HepG2 (cell line): Measurements from ENCODE around the gene ACBD7. TPM values are rescaled to one million over a fixed set of nuclear protein-coding genes. Genes with fewer than 3 reads are reported as not detected.

ENCODE experiments used
- ATAC-seq: fragments of 200-7000 bp; cut with Tn5 transposase; 3 replicates; pipeline ENCODE4 v1.9.1; 2020; ENCODE audit warnings: mild to moderate bottlenecking, moderate library complexity
- BruUV-seq: library from RNA; stranded (reverse); fragments of 400-500 nt; replicated peaks from 2 replicates; lab custom pipeline; 2021; lab: Mats Ljungman, UMichigan
- CTCF ChIA-PET: fragments of 300-600 bp; formaldehyde crosslinking; extraction: SDS; loops from one replicate; lab custom pipeline; 2021; ENCODE audit warnings: low total read pairs, inconsistent platforms, low intra/inter-chr PET ratio; lab: Yijun Ruan, JAX
- POLR2A ChIA-PET: fragments of 350-600 bp; sonication (Branson Sonifier 250); formaldehyde crosslinking; loops from one replicate; lab custom pipeline; 2020; ENCODE audit warnings: antibody characterized with exemption, inconsistent platforms; lab: Yijun Ruan, JAX
- DNase-seq: peaks from one replicate; pipeline ENCODE4 v3.0.0-alpha.2; 2015; ENCODE audit warnings: low spot score
- FAIRE-seq: peaks from 3 replicates; lab custom pipeline; 2011; peaks lifted over from hg19 to GRCh38; lab: Jason Lieb, UNC
- H2AFZ ChIP-seq: one replicate; pipeline ENCODE4 v1.6.1; 2011; ENCODE audit warnings: low read length, inconsistent platforms
- H3K27ac ChIP-seq: fragments of 300-600 bp; 3 replicates; pipeline ENCODE4 v1.8.0; 2011; ENCODE audit warnings: mixed run types, mild to moderate bottlenecking, mixed read lengths, low read length, inconsistent platforms; ENCODE audit not compliant: insufficient read depth; ENCODE audit errors: extremely low read length
- H3K27me3 ChIP-seq, 2 experiments: fragments of 200-600 bp in 1 of 2; 2 replicates in 1 of 2; 3 replicates in 1 of 2; pipeline versions ENCODE4 v1.6.0 to v1.8.0; 2011; ENCODE audit warnings: low read length in 2 of 2, mild to moderate bottlenecking in 2 of 2, moderate library complexity in 2 of 2, inconsistent platforms in 1 of 2; ENCODE audit not compliant: insufficient read depth in 2 of 2, control insufficient read depth in 1 of 2
- H3K36me3 ChIP-seq, 2 experiments: fragments of 200-600 bp in 1 of 2; replicated peaks in 1 of 2; 2 replicates in 1 of 2; 3 replicates in 1 of 2; pipeline versions ENCODE4 v1.5.1 to v1.8.0; 2011; ENCODE audit warnings: low read length in 2 of 2, inconsistent platforms in 1 of 2; ENCODE audit not compliant: insufficient read depth in 2 of 2, control insufficient read depth in 1 of 2
- H3K4me1 ChIP-seq: 2 replicates; pipeline ENCODE4 v1.5.1; 2012; ENCODE audit warnings: low read length, inconsistent platforms; ENCODE audit not compliant: insufficient read depth
- H3K4me2 ChIP-seq: 2 replicates; pipeline ENCODE4 v1.6.0; 2011; ENCODE audit warnings: low read depth, low read length, inconsistent platforms
- H3K4me3 ChIP-seq, 3 experiments: fragments of 200-600 bp in 1 of 3; sonication (generic), shearing (Covaris generic) in 1 of 3; replicated peaks in 1 of 3; 2 replicates each; pipeline ENCODE4 v1.5.1; 2011 to 2016; ENCODE audit warnings: low read length in 3 of 3, inconsistent platforms in 2 of 3, low read depth in 2 of 3, mild to moderate bottlenecking in 2 of 3, control low read depth in 1 of 3, mixed read lengths in 1 of 3; ENCODE audit not compliant: insufficient read depth in 1 of 3
- H3K79me2 ChIP-seq: one replicate; pipeline ENCODE4 v1.6.1; 2011; ENCODE audit warnings: low read length, inconsistent platforms; ENCODE audit not compliant: insufficient read depth
- H3K9ac ChIP-seq: 2 replicates; pipeline ENCODE4 v1.6.0; 2011; ENCODE audit warnings: mild to moderate bottlenecking, low read depth, low read length, inconsistent platforms; ENCODE audit not compliant: insufficient read depth
- H3K9me3 ChIP-seq: 2 replicates; pipeline ENCODE4 v1.5.1; 2012; ENCODE audit warnings: mild to moderate bottlenecking, low read length
- H4K20me1 ChIP-seq: 2 replicates; pipeline ENCODE4 v1.6.0; 2011; ENCODE audit warnings: inconsistent platforms, mild to moderate bottlenecking, low read length, moderate library complexity; ENCODE audit not compliant: insufficient read depth
- JUNB ChIP-seq: sonication (generic); formaldehyde crosslinking; IDR thresholded peaks from 2 replicates; pipeline ENCODE4 v1.8.0; 2022; ENCODE audit warnings: missing genetic modification reagents, mild to moderate bottlenecking, borderline replicate concordance
- MYPOP ChIP-seq: sonication (generic); formaldehyde crosslinking; IDR thresholded peaks from 2 replicates; pipeline ENCODE4 v1.8.1; 2023; ENCODE audit warnings: mild to moderate bottlenecking, moderate library complexity, missing genetic modification reagents
- NAIF1 ChIP-seq: sonication (generic); formaldehyde crosslinking; IDR thresholded peaks from 2 replicates; pipeline ENCODE4 v1.5.0; 2020; ENCODE audit warnings: mild to moderate bottlenecking, missing genetic modification reagents, borderline replicate concordance
- SNAI1 ChIP-seq: sonication (generic); formaldehyde crosslinking; IDR thresholded peaks from 2 replicates; pipeline ENCODE4 v1.5.0; 2020; ENCODE audit warnings: mild to moderate bottlenecking, missing genetic modification reagents, borderline replicate concordance
- SUZ12 ChIP-seq: fragments of 150-350 bp; IDR thresholded peaks from 2 replicates; pipeline ENCODE4 v1.6.1; 2014; ENCODE audit warnings: low read depth, low read length
- ZNF615 ChIP-seq: sonication (generic); formaldehyde crosslinking; IDR thresholded peaks from 2 replicates; pipeline ENCODE4 v1.5.0; 2020; ENCODE audit warnings: mild to moderate bottlenecking, missing genetic modification reagents, borderline replicate concordance
- ZNF766 ChIP-seq: sonication (generic); formaldehyde crosslinking; IDR thresholded peaks from 2 replicates; pipeline ENCODE4 v1.5.0; 2020; ENCODE audit warnings: missing genetic modification reagents, borderline replicate concordance
- WGBS: methylation state at CpG from one replicate; pipeline ENCODE4 v1.1.6; 2017; ENCODE audit warnings: low lambda C conversion rate; 5-methylcytosine and 5-hydroxymethylcytosine counted together
- in situ Hi-C: cut with HindIII; loops from 2 replicates; pipeline ENCODE4 v1.10.0; 2017; ENCODE audit warnings: low pct_unique_long_range_greater_than_20kb; ENCODE audit not compliant: extremely low pct_ligation_motif_present
- intact Hi-C: fragments of 100-400 bp; cut with micrococcal nuclease; formaldehyde crosslinking; loops from one replicate; pipeline ENCODE4 v1.10.0; 2022; ENCODE audit not compliant: unreplicated experiment
- polyA plus RNA-seq, 8 experiments: library from polyadenylated mRNA; depleted of rRNA in 3 of 8; stranded (reverse) in 7 of 8; unstranded in 1 of 8; fragments of >200 nt; fragmentation: Illumina TruSeq in 4 of 8; extraction: Trizol in 4 of 8; gene quantifications; 2 replicates each; pipeline versions ENCODE4 v1.2.1 to v1.2.3, GENCODE V29; 2011 to 2016; ENCODE audit warnings: low read depth in 4 of 8, missing spikeins in 1 of 8, mixed read lengths in 1 of 8; ENCODE audit not compliant: insufficient read depth in 1 of 8
- total RNA-seq, 5 experiments: library from RNA; depleted of rRNA; stranded (reverse); fragments of >200 nt; fragmentation: Illumina TruSeq; extraction: Trizol; gene quantifications; 2 replicates each; pipeline ENCODE4 v1.2.3, GENCODE V29; 2016; ENCODE audit warnings: low read depth in 1 of 5
- TF ChIP-seq, protein P1 (sequence below): sonication (generic); formaldehyde crosslinking; conservative IDR thresholded peaks from 2 replicates; pipeline ENCODE4 v1.5.0; 2020; ENCODE audit warnings: missing genetic modification reagents
- TF ChIP-seq, protein P2 (sequence below): IDR thresholded peaks from 2 replicates; pipeline ENCODE4 v1.6.1; 2012; ENCODE audit warnings: low read depth, low read length, improper control_type of control experiment
- TF ChIP-seq, protein P3 (sequence below): fragments of 450-650 bp; IDR thresholded peaks from 2 replicates; pipeline ENCODE4 v1.6.1; 2017; ENCODE audit warnings: mild to moderate bottlenecking

The ACBD7 gene
- total and polyA plus RNA-seq, 2 of the 13 experiments (the other 11 are each of a cell fraction or from before 2014, with no cell fraction given) = 1.4 to 2.6 TPM

- no peak overlapping the region for H3K27ac ChIP-seq
- intact Hi-C loops = no loop called here
- ATAC-seq (no peak), FAIRE-seq (no peak), DNase-seq (no peak)
- H3K9ac ChIP-seq = no peak overlapping the region
- ChIA-PET CTCF (no interaction called here), POLR2A (no interaction called here)
- no peaks in the 10 kb centered on the region for H3K4me1 ChIP-seq
- no peak overlapping the region for H2AFZ ChIP-seq
- H3K79me2 ChIP-seq = no peaks in the 10 kb centered on the region
- in situ Hi-C loops = no loop called here
- peaks cover 8 to 31% of the 10 kb centered on the region in 2 experiments; a peak in 4 of 5 replicates for H3K36me3 ChIP-seq
- H3K27me3 ChIP-seq = no peaks in the 10 kb centered on the region
- no peak overlapping the region for H3K4me2 ChIP-seq
- WGBS = 94% methylated on average over 1 of the region's 1 CpG
- H3K9me3 ChIP-seq = no peaks in the 10 kb centered on the region
- no peaks in the 10 kb centered on the region for H4K20me1 ChIP-seq
- no TSS peak for BruUV-seq
- H3K4me3 ChIP-seq = no peak overlapping the region
- TF ChIP-seq, protein P1, sequence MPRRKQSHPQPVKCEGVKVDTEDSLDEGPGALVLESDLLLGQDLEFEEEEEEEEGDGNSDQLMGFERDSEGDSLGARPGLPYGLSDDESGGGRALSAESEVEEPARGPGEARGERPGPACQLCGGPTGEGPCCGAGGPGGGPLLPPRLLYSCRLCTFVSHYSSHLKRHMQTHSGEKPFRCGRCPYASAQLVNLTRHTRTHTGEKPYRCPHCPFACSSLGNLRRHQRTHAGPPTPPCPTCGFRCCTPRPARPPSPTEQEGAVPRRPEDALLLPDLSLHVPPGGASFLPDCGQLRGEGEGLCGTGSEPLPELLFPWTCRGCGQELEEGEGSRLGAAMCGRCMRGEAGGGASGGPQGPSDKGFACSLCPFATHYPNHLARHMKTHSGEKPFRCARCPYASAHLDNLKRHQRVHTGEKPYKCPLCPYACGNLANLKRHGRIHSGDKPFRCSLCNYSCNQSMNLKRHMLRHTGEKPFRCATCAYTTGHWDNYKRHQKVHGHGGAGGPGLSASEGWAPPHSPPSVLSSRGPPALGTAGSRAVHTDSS (CRISPR knock-in tag) = no peak
- TF ChIP-seq, protein P2, sequence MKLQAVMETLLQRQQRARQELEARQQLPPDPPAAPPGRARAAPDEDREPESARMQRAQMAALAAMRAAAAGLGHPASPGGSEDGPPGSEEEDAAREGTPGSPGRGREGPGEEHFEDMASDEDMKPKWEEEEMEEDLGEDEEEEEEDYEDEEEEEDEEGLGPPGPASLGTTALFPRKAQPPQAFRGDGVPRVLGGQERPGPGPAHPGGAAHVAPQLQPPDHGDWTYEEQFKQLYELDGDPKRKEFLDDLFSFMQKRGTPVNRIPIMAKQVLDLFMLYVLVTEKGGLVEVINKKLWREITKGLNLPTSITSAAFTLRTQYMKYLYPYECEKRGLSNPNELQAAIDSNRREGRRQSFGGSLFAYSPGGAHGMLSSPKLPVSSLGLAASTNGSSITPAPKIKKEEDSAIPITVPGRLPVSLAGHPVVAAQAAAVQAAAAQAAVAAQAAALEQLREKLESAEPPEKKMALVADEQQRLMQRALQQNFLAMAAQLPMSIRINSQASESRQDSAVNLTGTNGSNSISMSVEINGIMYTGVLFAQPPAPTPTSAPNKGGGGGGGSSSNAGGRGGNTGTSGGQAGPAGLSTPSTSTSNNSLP = no peak
These were observed 30.0 kb upstream of the ACBD7 start for GRCh38 chr10:15118615-15119014.

- no peak overlapping the region for H3K9ac ChIP-seq
- 97% methylated on average over 5 of the region's 5 CpGs for WGBS
- FAIRE-seq (no peak), DNase-seq (no peak), ATAC-seq (no peak)
- no peak overlapping the region for H3K4me2 ChIP-seq
- no peaks in the 10 kb centered on the region for H3K27me3 ChIP-seq
- no peaks in the 10 kb centered on the region for H4K20me1 ChIP-seq
- no peaks in the 10 kb centered on the region for H3K4me1 ChIP-seq
- intact Hi-C loops (no loop called here), in situ Hi-C loops (no loop called here)
- no TSS peak for BruUV-seq
- ChIA-PET POLR2A (no interaction called here), CTCF (no interaction called here)
- no peaks in the 10 kb centered on the region for H3K9me3 ChIP-seq
- H2AFZ ChIP-seq = no peak overlapping the region
- no peaks in the 10 kb centered on the region for H3K79me2 ChIP-seq
- peaks cover 10 to 36% of the 10 kb centered on the region in 2 experiments; a peak in 4 of 5 replicates for H3K36me3 ChIP-seq
- no peak overlapping the region for H3K27ac ChIP-seq
- no peak for TF ChIP-seq SUZ12
- TF ChIP-seq ZNF615 (CRISPR knock-in tag) = no peak
- TF ChIP-seq NAIF1 = no peak
- no peak for TF ChIP-seq ZNF766 (CRISPR knock-in tag)
- TF ChIP-seq JUNB (CRISPR knock-in tag) = no peak
- no peak for TF ChIP-seq MYPOP (CRISPR knock-in tag)
- TF ChIP-seq SNAI1 = no peak
- TF ChIP-seq, protein P3, sequence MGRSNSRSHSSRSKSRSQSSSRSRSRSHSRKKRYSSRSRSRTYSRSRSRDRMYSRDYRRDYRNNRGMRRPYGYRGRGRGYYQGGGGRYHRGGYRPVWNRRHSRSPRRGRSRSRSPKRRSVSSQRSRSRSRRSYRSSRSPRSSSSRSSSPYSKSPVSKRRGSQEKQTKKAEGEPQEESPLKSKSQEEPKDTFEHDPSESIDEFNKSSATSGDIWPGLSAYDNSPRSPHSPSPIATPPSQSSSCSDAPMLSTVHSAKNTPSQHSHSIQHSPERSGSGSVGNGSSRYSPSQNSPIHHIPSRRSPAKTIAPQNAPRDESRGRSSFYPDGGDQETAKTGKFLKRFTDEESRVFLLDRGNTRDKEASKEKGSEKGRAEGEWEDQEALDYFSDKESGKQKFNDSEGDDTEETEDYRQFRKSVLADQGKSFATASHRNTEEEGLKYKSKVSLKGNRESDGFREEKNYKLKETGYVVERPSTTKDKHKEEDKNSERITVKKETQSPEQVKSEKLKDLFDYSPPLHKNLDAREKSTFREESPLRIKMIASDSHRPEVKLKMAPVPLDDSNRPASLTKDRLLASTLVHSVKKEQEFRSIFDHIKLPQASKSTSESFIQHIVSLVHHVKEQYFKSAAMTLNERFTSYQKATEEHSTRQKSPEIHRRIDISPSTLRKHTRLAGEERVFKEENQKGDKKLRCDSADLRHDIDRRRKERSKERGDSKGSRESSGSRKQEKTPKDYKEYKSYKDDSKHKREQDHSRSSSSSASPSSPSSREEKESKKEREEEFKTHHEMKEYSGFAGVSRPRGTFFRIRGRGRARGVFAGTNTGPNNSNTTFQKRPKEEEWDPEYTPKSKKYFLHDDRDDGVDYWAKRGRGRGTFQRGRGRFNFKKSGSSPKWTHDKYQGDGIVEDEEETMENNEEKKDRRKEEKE = no peak
- H3K4me3 ChIP-seq = no peak overlapping the region
These were observed 27.6 kb upstream of the ACBD7 start for GRCh38 chr10:15116225-15116624.
